T-helper 17 cell (primary cell): ENCODE results near the gene FAM24B. TPM values are rescaled to one million over a fixed set of nuclear protein-coding genes. Genes with fewer than 3 reads are reported as not detected.
"Not testable (repeated sequence)": the region's sequence is repeated elsewhere in the genome, so short reads cannot be mapped to it uniquely, and the experiment has no call there.

ENCODE experiments used
- ATAC-seq: fragments of 150-1000 bp; cut with Tn5 transposase; 2 replicates; pipeline ENCODE4 v1.10.0; 2021; ENCODE audit warnings: mild to moderate bottlenecking, moderate library complexity
- DNase-seq, 3 donors: peaks; one replicate each; pipeline versions ENCODE4 v3.0.0 to v3.0.0-alpha.2; 2020 to 2021
- H3K9me3 ChIP-seq: one replicate; pipeline ENCODE4 v1.7.0; 2013; ENCODE audit warnings: low read length, mild to moderate bottlenecking; ENCODE audit not compliant: control insufficient read depth, poor library complexity, severe bottlenecking
- H3K27ac Mint-ChIP-seq: one replicate; pipeline ENCODE4 v1.8.0; 2022; ENCODE audit warnings: mild to moderate bottlenecking, moderate library complexity, mixed read lengths
- H3K27me3 Mint-ChIP-seq: one replicate; pipeline ENCODE4 v1.8.0; 2022; ENCODE audit warnings: mixed read lengths
- H3K36me3 Mint-ChIP-seq: one replicate; pipeline ENCODE4 v1.8.0; 2022; ENCODE audit warnings: low read depth, mixed read lengths
- H3K4me1 Mint-ChIP-seq: one replicate; pipeline ENCODE4 v1.8.0; 2022; ENCODE audit warnings: mild to moderate bottlenecking, mixed read lengths
- H3K4me3 Mint-ChIP-seq: one replicate; pipeline ENCODE4 v1.8.0; 2022; ENCODE audit warnings: mild to moderate bottlenecking, moderate library complexity, mixed read lengths
- total RNA-seq, 4 donors: library from RNA in 2 of 4; stranded (reverse) in 2 of 4; gene quantifications; one replicate each; pipeline ENCODE4 v1.2.3 and lab custom pipeline; 2022 to 2026

The FAM24B gene
- total RNA-seq: 10 to 100 TPM in 1 of 2 donors, 1 to 10 TPM in 1; 9.0 to 10.7 TPM
- 3.9 to 4.2 reads per million in 2 donors for total RNA-seq (lab: John Stamatoyannopoulos, UW)

- DNase-seq (peak; percentile 87 to 89 (median 89)), ATAC-seq (peak; percentile 87)
- no peaks in the 10 kb centered on the region for H3K9me3 ChIP-seq
- Mint-ChIP-seq H3K4me1 (peaks cover 36% of the 10 kb centered on the region), H3K4me3 (peak within 1 kb of the TSS; percentile 94), H3K36me3 (peaks cover 2% of the 10 kb centered on the region), H3K27me3 (no peaks in the 10 kb centered on the region), H3K27ac (peak within 1 kb of the TSS; percentile 92)
Observed at GRCh38 chr10:122879339-122880273, at the start of gene FAM24B. TSS of gene FAM24B (minus strand) at chr10:122879581. CDS start at chr10:122850515, 29,066 bp downstream.

GRCh38 chr10:122915700-122916099 lies 36.3 kb upstream of the FAM24B start:
- DNase-seq (no peak), ATAC-seq (no peak)
- no peak overlapping the region for H3K27ac Mint-ChIP-seq
- H3K4me3 Mint-ChIP-seq: no peak overlapping the region
- no peaks in the 10 kb centered on the region for H3K4me1 Mint-ChIP-seq
- H3K36me3 Mint-ChIP-seq: no peaks in the 10 kb centered on the region
- H3K9me3 ChIP-seq: no peaks in the 10 kb centered on the region
- no peaks in the 10 kb centered on the region for H3K27me3 Mint-ChIP-seq

- H3K27ac Mint-ChIP-seq: no peak overlapping the region
- no peaks in the 10 kb centered on the region for H3K27me3 Mint-ChIP-seq
- H3K9me3 ChIP-seq: no peaks in the 10 kb centered on the region
- peak; percentile 21 to 46 (median 25) for DNase-seq
- no peaks in the 10 kb centered on the region for H3K36me3 Mint-ChIP-seq
- H3K4me1 Mint-ChIP-seq: no peaks in the 10 kb centered on the region
- ATAC-seq: peak; percentile 75
- H3K4me3 Mint-ChIP-seq: no peak overlapping the region
Observed at GRCh38 chr10:122911889-122912484, 32.6 kb upstream of the FAM24B start.

- ATAC-seq (no peak), DNase-seq (no peak)
- no peaks in the 10 kb centered on the region for H3K27me3 Mint-ChIP-seq
- no peaks in the 10 kb centered on the region for H3K36me3 Mint-ChIP-seq
- no peaks in the 10 kb centered on the region for H3K9me3 ChIP-seq
- no peak within 1 kb of the TSS for H3K4me3 Mint-ChIP-seq
- H3K27ac Mint-ChIP-seq: no peak within 1 kb of the TSS
- no peaks in the 10 kb centered on the region for H3K4me1 Mint-ChIP-seq
Observed at GRCh38 chr10:122910310-122910709, 30.9 kb upstream of the FAM24B start, which contains the start of gene FAM24A. TSS of gene FAM24A (plus strand) at chr10:122910610. CDS start at chr10:122911635, 1,025 bp downstream.

- not testable (repeated sequence) for H3K27ac Mint-ChIP-seq, H3K4me3 Mint-ChIP-seq, H3K36me3 Mint-ChIP-seq
Observed at GRCh38 chr10:122903861-122904260, 24.5 kb upstream of the FAM24B start.

GRCh38 chr10:122894261-122894944 lies 15.0 kb upstream of the FAM24B start:
- no peaks in the 10 kb centered on the region for H3K9me3 ChIP-seq
- DNase-seq (no peak), ATAC-seq (no peak)
- Mint-ChIP-seq H3K27me3 (no peaks in the 10 kb centered on the region), H3K4me1 (no peaks in the 10 kb centered on the region), H3K27ac (no peak overlapping the region), H3K36me3 (peaks cover 2% of the 10 kb centered on the region), H3K4me3 (no peak overlapping the region)

More at GRCh38 chr10:122903861-122904260, 24.5 kb upstream of the FAM24B start:
- not testable (repeated sequence) for H3K9me3 ChIP-seq, ATAC-seq, H3K27me3 Mint-ChIP-seq, H3K4me1 Mint-ChIP-seq, DNase-seq

- Mint-ChIP-seq H3K4me3 (no peak overlapping the region), H3K4me1 (peaks cover 14% of the 10 kb centered on the region), H3K27ac (no peak overlapping the region), H3K36me3 (peaks cover 5% of the 10 kb centered on the region), H3K27me3 (no peaks in the 10 kb centered on the region)
- ATAC-seq (no peak), DNase-seq (no peak)
- H3K9me3 ChIP-seq: no peaks in the 10 kb centered on the region
Observed at GRCh38 chr10:122884166-122884565, 4.8 kb upstream of the FAM24B start.

- H3K27me3 Mint-ChIP-seq: no peaks in the 10 kb centered on the region
- ATAC-seq: no peak
- H3K4me3 Mint-ChIP-seq: no peak overlapping the region
- H3K9me3 ChIP-seq: no peaks in the 10 kb centered on the region
- peaks cover 7% of the 10 kb centered on the region for H3K36me3 Mint-ChIP-seq
- peaks cover 24% of the 10 kb centered on the region for H3K4me1 Mint-ChIP-seq
- no peak for DNase-seq
- H3K27ac Mint-ChIP-seq: no peak overlapping the region
Observed at GRCh38 chr10:122882766-122883165, 3.4 kb upstream of the FAM24B start.

GRCh38 chr10:122878799-122879338 lies 512 bp downstream of the FAM24B start:
- H3K27ac Mint-ChIP-seq: peak overlapping the region; percentile 92
- H3K27me3 Mint-ChIP-seq: no peaks in the 10 kb centered on the region
- H3K4me3 Mint-ChIP-seq: peak overlapping the region; percentile 94
- H3K36me3 Mint-ChIP-seq: peaks cover 2% of the 10 kb centered on the region
- H3K4me1 Mint-ChIP-seq: peaks cover 39% of the 10 kb centered on the region
- H3K9me3 ChIP-seq: no peaks in the 10 kb centered on the region
- peak in 1 of 3 donors; percentile 11 for DNase-seq
- peak; percentile 8 for ATAC-seq

GRCh38 chr10:122877264-122877663 lies 2.1 kb downstream of the FAM24B start:
- H3K27me3 Mint-ChIP-seq: no peaks in the 10 kb centered on the region
- H3K36me3 Mint-ChIP-seq: peaks cover 2% of the 10 kb centered on the region
- H3K27ac Mint-ChIP-seq: peak overlapping the region; percentile 92
- no peaks in the 10 kb centered on the region for H3K9me3 ChIP-seq
- H3K4me3 Mint-ChIP-seq: no peak overlapping the region
- ATAC-seq (no peak), DNase-seq (no peak)
- peaks cover 37% of the 10 kb centered on the region for H3K4me1 Mint-ChIP-seq

GRCh38 chr10:122876467-122876855 lies 2.9 kb downstream of the FAM24B start:
- Mint-ChIP-seq H3K27me3 (no peaks in the 10 kb centered on the region), H3K36me3 (peaks cover 2% of the 10 kb centered on the region), H3K27ac (no peak overlapping the region), H3K4me3 (no peak overlapping the region), H3K4me1 (peaks cover 36% of the 10 kb centered on the region)
- DNase-seq (no peak), ATAC-seq (no peak)
- no peaks in the 10 kb centered on the region for H3K9me3 ChIP-seq

GRCh38 chr10:122875843-122876466 lies 3.4 kb downstream of the FAM24B start:
- Mint-ChIP-seq H3K4me1 (peaks cover 36% of the 10 kb centered on the region), H3K36me3 (peaks cover 2% of the 10 kb centered on the region), H3K27me3 (no peaks in the 10 kb centered on the region), H3K27ac (no peak overlapping the region), H3K4me3 (no peak overlapping the region)
- no peaks in the 10 kb centered on the region for H3K9me3 ChIP-seq
- ATAC-seq: no peak
- no peak for DNase-seq
